T-helper 2 cell (primary cell): ENCODE measurements around the gene TAS2R1.

Experiments used
- DNase-seq, 5 experiments: peaks; one replicate each; pipeline versions ENCODE4 v3.0.0 to v3.0.0-alpha.2; 2012 to 2022
- total RNA-seq, 2 donors: gene quantifications; one replicate each; lab custom pipeline; 2026; lab: John Stamatoyannopoulos, UW

TAS2R1 gene
- 0 reads per million in 2 donors for total RNA-seq

GRCh38 chr5:9630251-9630650 lies at the start of gene TAS2R1:
Gene TAS2R1, minus strand, starts transcription at chr5:9630351. Its CDS starts 319 bp downstream, at chr5:9630032.
- DNase-seq, result no peak

- DNase-seq, result no peak
Observed at GRCh38 chr5:9670371-9670770, 40.2 kb upstream of the TAS2R1 start.

- DNase-seq, result no peak
Observed at GRCh38 chr5:9667906-9668305, 37.8 kb upstream of the TAS2R1 start.

- DNase-seq, result no peak
Observed at GRCh38 chr5:9663891-9664290, 33.7 kb upstream of the TAS2R1 start.

GRCh38 chr5:9661316-9662015 lies 31.3 kb upstream of the TAS2R1 start:
- no peak for DNase-seq

- DNase-seq, result no peak
Observed at GRCh38 chr5:9658706-9659105, 28.6 kb upstream of the TAS2R1 start.

- no peak for DNase-seq
Observed at GRCh38 chr5:9657819-9658218, 27.7 kb upstream of the TAS2R1 start.

- DNase-seq, result no peak
Observed at GRCh38 chr5:9655641-9656040, 25.5 kb upstream of the TAS2R1 start.

- DNase-seq, result no peak
Observed at GRCh38 chr5:9654886-9655285, 24.7 kb upstream of the TAS2R1 start.

- DNase-seq, result peak in 1 of 5 experiments; percentile 2
Observed at GRCh38 chr5:9653811-9654210, 23.7 kb upstream of the TAS2R1 start.

GRCh38 chr5:9653061-9653460 lies 22.9 kb upstream of the TAS2R1 start:
- DNase-seq, result no peak

GRCh38 chr5:9652295-9652694 lies 22.1 kb upstream of the TAS2R1 start:
- DNase-seq, result no peak

GRCh38 chr5:9646843-9647242 lies 16.7 kb upstream of the TAS2R1 start:
- DNase-seq, result no peak

- no peak for DNase-seq
Observed at GRCh38 chr5:9644630-9645029, 14.5 kb upstream of the TAS2R1 start.

GRCh38 chr5:9642621-9643020 lies 12.5 kb upstream of the TAS2R1 start:
- DNase-seq, result no peak

- DNase-seq, result no peak
Observed at GRCh38 chr5:9641806-9642355, 11.7 kb upstream of the TAS2R1 start.

- no peak for DNase-seq
Observed at GRCh38 chr5:9632495-9632894, 2.3 kb upstream of the TAS2R1 start.

GRCh38 chr5:9627541-9627940 lies 2.6 kb downstream of the TAS2R1 start:
- DNase-seq, result no peak

- DNase-seq, result no peak
Observed at GRCh38 chr5:9626955-9627354, 3.2 kb downstream of the TAS2R1 start.

GRCh38 chr5:9625731-9626130 lies 4.4 kb downstream of the TAS2R1 start:
- DNase-seq, result no peak

- no peak for DNase-seq
Observed at GRCh38 chr5:9625286-9625685, 4.9 kb downstream of the TAS2R1 start.

GRCh38 chr5:9624196-9624947 lies 5.8 kb downstream of the TAS2R1 start:
- DNase-seq, result no peak

GRCh38 chr5:9623661-9624060 lies 6.5 kb downstream of the TAS2R1 start:
- DNase-seq, result no peak

- DNase-seq, result no peak
Observed at GRCh38 chr5:9622971-9623421, 7.2 kb downstream of the TAS2R1 start.
